ENCODE results near the gene RAI2. TPM values are rescaled to one million over a fixed set of nuclear protein-coding genes. Genes with fewer than 3 reads are reported as not detected.

Gene RAI2
- total and polyA plus RNA-seq, 2 experiments from 2014 or later, result 0.83 to 0.99 TPM

DNA sequence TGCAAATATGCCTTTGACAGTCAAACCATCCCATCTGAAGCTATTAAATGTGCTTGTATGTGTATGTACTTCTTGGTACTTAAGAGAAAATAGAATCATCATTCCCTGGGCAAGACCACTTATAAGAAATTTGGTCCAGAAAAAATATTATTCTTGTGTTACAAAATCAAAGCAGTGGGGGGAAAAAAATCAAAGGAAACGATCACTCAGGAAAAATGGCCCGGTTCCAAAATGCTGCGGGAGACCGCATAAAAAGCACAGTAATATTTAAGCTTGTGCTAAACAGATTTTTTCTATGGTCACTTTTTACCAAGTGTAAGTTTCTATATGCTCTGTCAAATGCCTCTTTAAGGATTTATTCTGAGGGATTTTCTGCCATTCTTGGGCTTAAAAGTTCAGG lies 36.1 kb downstream of the RAI2 start:
- TF ChIP-seq EZH2phosphoT487 (IDR thresholded peaks at IDR 0.05; ENCODE audit: unreplicated experiment), result no peak
- TF ChIP-seq POLR2AphosphoS5 (IDR thresholded peaks at IDR 0.05; ENCODE audit: low read depth), result no peak
- TF ChIP-seq NANOG (IDR thresholded peaks at IDR 0.05; ENCODE audit: borderline replicate concordance), result no peak
- TF ChIP-seq, protein P1, sequence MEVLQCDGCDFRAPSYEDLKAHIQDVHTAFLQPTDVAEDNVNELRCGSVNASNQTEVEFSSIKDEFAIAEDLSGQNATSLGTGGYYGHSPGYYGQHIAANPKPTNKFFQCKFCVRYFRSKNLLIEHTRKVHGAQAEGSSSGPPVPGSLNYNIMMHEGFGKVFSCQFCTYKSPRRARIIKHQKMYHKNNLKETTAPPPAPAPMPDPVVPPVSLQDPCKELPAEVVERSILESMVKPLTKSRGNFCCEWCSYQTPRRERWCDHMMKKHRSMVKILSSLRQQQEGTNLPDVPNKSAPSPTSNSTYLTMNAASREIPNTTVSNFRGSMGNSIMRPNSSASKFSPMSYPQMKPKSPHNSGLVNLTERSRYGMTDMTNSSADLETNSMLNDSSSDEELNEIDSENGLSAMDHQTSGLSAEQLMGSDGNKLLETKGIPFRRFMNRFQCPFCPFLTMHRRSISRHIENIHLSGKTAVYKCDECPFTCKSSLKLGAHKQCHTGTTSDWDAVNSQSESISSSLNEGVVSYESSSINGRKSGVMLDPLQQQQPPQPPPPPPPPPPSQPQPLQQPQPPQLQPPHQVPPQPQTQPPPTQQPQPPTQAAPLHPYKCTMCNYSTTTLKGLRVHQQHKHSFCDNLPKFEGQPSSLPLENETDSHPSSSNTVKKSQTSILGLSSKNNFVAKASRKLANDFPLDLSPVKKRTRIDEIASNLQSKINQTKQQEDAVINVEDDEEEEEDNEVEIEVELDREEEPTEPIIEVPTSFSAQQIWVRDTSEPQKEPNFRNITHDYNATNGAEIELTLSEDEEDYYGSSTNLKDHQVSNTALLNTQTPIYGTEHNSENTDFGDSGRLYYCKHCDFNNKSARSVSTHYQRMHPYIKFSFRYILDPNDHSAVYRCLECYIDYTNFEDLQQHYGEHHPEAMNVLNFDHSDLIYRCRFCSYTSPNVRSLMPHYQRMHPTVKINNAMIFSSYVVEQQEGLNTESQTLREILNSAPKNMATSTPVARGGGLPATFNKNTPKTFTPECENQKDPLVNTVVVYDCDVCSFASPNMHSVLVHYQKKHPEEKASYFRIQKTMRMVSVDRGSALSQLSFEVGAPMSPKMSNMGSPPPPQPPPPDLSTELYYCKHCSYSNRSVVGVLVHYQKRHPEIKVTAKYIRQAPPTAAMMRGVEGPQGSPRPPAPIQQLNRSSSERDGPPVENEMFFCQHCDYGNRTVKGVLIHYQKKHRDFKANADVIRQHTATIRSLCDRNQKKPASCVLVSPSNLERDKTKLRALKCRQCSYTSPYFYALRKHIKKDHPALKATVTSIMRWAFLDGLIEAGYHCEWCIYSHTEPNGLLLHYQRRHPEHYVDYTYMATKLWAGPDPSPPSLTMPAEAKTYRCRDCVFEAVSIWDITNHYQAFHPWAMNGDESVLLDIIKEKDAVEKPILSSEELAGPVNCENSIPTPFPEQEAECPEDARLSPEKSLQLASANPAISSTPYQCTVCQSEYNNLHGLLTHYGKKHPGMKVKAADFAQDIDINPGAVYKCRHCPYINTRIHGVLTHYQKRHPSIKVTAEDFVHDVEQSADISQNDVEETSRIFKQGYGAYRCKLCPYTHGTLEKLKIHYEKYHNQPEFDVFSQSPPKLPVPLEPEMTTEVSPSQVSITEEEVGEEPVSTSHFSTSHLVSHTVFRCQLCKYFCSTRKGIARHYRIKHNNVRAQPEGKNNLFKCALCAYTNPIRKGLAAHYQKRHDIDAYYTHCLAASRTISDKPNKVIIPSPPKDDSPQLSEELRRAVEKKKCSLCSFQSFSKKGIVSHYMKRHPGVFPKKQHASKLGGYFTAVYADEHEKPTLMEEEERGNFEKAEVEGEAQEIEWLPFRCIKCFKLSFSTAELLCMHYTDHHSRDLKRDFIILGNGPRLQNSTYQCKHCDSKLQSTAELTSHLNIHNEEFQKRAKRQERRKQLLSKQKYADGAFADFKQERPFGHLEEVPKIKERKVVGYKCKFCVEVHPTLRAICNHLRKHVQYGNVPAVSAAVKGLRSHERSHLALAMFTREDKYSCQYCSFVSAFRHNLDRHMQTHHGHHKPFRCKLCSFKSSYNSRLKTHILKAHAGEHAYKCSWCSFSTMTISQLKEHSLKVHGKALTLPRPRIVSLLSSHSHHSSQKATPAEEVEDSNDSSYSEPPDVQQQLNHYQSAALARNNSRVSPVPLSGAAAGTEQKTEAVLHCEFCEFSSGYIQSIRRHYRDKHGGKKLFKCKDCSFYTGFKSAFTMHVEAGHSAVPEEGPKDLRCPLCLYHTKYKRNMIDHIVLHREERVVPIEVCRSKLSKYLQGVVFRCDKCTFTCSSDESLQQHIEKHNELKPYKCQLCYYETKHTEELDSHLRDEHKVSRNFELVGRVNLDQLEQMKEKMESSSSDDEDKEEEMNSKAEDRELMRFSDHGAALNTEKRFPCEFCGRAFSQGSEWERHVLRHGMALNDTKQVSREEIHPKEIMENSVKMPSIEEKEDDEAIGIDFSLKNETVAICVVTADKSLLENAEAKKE (CRISPR knock-in tag; IDR thresholded peaks at IDR 0.05), result no peak
- TF ChIP-seq, protein P2, sequence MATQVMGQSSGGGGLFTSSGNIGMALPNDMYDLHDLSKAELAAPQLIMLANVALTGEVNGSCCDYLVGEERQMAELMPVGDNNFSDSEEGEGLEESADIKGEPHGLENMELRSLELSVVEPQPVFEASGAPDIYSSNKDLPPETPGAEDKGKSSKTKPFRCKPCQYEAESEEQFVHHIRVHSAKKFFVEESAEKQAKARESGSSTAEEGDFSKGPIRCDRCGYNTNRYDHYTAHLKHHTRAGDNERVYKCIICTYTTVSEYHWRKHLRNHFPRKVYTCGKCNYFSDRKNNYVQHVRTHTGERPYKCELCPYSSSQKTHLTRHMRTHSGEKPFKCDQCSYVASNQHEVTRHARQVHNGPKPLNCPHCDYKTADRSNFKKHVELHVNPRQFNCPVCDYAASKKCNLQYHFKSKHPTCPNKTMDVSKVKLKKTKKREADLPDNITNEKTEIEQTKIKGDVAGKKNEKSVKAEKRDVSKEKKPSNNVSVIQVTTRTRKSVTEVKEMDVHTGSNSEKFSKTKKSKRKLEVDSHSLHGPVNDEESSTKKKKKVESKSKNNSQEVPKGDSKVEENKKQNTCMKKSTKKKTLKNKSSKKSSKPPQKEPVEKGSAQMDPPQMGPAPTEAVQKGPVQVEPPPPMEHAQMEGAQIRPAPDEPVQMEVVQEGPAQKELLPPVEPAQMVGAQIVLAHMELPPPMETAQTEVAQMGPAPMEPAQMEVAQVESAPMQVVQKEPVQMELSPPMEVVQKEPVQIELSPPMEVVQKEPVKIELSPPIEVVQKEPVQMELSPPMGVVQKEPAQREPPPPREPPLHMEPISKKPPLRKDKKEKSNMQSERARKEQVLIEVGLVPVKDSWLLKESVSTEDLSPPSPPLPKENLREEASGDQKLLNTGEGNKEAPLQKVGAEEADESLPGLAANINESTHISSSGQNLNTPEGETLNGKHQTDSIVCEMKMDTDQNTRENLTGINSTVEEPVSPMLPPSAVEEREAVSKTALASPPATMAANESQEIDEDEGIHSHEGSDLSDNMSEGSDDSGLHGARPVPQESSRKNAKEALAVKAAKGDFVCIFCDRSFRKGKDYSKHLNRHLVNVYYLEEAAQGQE (IDR thresholded peaks at IDR 0.05; ENCODE audit: unreplicated experiment), result no peak
- TF ChIP-seq, protein P3, sequence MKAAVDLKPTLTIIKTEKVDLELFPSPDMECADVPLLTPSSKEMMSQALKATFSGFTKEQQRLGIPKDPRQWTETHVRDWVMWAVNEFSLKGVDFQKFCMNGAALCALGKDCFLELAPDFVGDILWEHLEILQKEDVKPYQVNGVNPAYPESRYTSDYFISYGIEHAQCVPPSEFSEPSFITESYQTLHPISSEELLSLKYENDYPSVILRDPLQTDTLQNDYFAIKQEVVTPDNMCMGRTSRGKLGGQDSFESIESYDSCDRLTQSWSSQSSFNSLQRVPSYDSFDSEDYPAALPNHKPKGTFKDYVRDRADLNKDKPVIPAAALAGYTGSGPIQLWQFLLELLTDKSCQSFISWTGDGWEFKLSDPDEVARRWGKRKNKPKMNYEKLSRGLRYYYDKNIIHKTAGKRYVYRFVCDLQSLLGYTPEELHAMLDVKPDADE (IDR thresholded peaks at IDR 0.05), result no peak
- TF ChIP-seq CREB1 (CRISPR knock-in tag; IDR thresholded peaks at IDR 0.05; ENCODE audit: low read depth), result no peak
- no peak for TF ChIP-seq ZNF331 (CRISPR knock-in tag; IDR thresholded peaks at IDR 0.05; ENCODE audit: low read depth)
- no peak for TF ChIP-seq JUNB (IDR thresholded peaks at IDR 0.05; ENCODE audit: unreplicated experiment)
- TF ChIP-seq STAT1 (IDR thresholded peaks at IDR 0.05; ENCODE audit: unreplicated experiment), result no peak
- TF ChIP-seq ZNF114 (CRISPR knock-in tag; IDR thresholded peaks at IDR 0.05), result no peak
- no peak for TF ChIP-seq EZH2 (IDR thresholded peaks at IDR 0.05; ENCODE audit: low read depth, unreplicated experiment)
- TF ChIP-seq, protein P4, sequence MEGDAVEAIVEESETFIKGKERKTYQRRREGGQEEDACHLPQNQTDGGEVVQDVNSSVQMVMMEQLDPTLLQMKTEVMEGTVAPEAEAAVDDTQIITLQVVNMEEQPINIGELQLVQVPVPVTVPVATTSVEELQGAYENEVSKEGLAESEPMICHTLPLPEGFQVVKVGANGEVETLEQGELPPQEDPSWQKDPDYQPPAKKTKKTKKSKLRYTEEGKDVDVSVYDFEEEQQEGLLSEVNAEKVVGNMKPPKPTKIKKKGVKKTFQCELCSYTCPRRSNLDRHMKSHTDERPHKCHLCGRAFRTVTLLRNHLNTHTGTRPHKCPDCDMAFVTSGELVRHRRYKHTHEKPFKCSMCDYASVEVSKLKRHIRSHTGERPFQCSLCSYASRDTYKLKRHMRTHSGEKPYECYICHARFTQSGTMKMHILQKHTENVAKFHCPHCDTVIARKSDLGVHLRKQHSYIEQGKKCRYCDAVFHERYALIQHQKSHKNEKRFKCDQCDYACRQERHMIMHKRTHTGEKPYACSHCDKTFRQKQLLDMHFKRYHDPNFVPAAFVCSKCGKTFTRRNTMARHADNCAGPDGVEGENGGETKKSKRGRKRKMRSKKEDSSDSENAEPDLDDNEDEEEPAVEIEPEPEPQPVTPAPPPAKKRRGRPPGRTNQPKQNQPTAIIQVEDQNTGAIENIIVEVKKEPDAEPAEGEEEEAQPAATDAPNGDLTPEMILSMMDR (conservative IDR thresholded peaks at IDR 0.05; ENCODE audit: low read depth in 2 of 2), result no peak
- H3K27ac Mint-ChIP-seq, result no peak overlapping the region
- peaks cover 4% of the 10 kb centered on the region; the same call in 1 of the 3 replicates for H3K9me3 Mint-ChIP-seq

More for the DNA sequence above, 36.1 kb downstream of the RAI2 start:
- Histone ChIP-seq H3K4me3 (no peak overlapping the region), H3K4me1 (ENCODE audit: insufficient read depth) (no peaks in the 10 kb centered on the region), H3F3A (replicated peaks; ENCODE audit: low read depth) (no peaks in the 10 kb centered on the region), H3K27me3 (ENCODE audit: insufficient read depth) (no peaks in the 10 kb centered on the region), H4K20me1 (replicated peaks; ENCODE audit: insufficient read depth) (no peaks in the 10 kb centered on the region), H3K4me2 (no peak overlapping the region), H2AFZ (no peak overlapping the region), H3K27ac (ENCODE audit: low read depth) (no peak overlapping the region), H3K79me2 (replicated peaks; ENCODE audit: insufficient read depth) (no peaks in the 10 kb centered on the region), H3K9me2 (ENCODE audit: insufficient read depth) (no peaks in the 10 kb centered on the region), H3K36me3 (ENCODE audit: insufficient read depth) (no peaks in the 10 kb centered on the region)
- no peak for DNase-seq (ENCODE audit: low spot score)
- H3K36me3 Mint-ChIP-seq (ENCODE audit: low read depth), result no peaks in the 10 kb centered on the region
- no peak overlapping the region for H3K4me3 Mint-ChIP-seq
- H3K4me1 Mint-ChIP-seq, result no peaks in the 10 kb centered on the region
- no peaks in the 10 kb centered on the region for H3K27me3 Mint-ChIP-seq (ENCODE audit: insufficient read depth, low read depth, poor library complexity)
- no peak for ATAC-seq
